NCI-H460 (cell line): ENCODE data around the gene MTMR12. TPM values are rescaled to one million over a fixed set of nuclear protein-coding genes. Genes with fewer than 3 reads are reported as not detected.
"Not testable (repeated sequence)": the region's sequence is repeated elsewhere in the genome, so short reads cannot be mapped to it uniquely, and the experiment has no call there.

ENCODE experiments used
- DNase-seq: peaks from one replicate; pipeline ENCODE4 v3.0.0-alpha.2; 2016; ENCODE audit warnings: low read depth; ENCODE audit errors: extremely low read depth
- total RNA-seq: library from RNA; depleted of rRNA; stranded (reverse); fragments of >200 nt; shearing (Covaris generic); gene quantifications from 2 replicates; pipeline ENCODE4 v1.2.3, GENCODE V29; 2014

Gene MTMR12
- total RNA-seq, 1 experiment from 2014 or later, result 20.3 TPM

DNA sequence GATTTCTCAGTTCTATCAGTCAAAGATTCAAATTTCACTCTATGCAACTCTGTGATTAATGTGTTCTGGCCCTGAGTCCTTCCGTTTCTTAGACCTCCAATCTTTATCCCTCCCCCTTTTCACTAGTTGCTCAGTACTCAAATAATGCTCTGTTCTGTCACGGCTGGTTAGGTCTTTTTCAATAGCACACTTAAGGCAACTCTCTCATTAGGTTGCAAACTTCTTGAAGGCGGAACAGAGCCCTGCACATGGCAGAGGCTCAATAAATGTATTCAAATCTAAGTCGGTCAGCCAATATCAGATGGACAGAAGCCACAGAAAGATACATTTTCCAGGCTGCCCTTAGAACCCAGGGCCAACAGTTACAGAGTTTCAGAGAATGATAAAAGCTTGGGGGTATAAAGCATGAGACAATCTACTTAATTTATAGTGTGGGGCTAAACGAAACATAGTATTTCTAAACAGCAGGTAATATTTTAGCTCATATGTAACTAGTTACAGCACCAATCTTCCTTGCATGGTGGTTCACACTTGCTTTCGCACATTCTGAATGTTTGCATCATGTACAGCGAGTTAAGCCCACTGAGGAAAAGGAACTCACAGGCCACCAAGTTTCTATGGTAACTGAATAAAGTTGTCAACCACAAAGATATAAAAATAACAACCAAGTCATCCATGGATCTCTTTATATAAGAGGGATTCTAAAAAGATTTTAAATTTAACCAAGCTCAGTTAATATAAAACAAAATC lies 71.5 kb downstream of the MTMR12 start:
- DNase-seq, result no peak

DNA sequence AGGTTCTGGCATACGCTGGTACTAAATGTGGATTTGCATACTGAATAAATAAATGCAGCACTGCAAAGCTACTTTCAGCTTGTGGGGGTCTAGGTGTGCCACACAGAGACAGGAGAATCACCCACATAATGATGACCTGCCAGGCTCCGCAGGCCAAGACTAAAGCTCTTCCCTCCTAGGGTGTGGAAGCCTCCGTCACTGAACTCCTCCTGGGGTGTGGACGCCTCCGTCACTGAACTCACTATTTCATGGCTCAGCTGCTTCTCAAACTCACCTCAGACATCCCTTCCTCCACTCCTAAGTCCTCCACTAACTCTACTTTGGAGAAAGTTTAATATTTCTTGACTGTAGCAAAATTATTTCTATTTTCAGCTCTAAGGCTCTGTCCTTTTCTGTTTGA lies 73.4 kb downstream of the MTMR12 start:
- no peak for DNase-seq

DNA sequence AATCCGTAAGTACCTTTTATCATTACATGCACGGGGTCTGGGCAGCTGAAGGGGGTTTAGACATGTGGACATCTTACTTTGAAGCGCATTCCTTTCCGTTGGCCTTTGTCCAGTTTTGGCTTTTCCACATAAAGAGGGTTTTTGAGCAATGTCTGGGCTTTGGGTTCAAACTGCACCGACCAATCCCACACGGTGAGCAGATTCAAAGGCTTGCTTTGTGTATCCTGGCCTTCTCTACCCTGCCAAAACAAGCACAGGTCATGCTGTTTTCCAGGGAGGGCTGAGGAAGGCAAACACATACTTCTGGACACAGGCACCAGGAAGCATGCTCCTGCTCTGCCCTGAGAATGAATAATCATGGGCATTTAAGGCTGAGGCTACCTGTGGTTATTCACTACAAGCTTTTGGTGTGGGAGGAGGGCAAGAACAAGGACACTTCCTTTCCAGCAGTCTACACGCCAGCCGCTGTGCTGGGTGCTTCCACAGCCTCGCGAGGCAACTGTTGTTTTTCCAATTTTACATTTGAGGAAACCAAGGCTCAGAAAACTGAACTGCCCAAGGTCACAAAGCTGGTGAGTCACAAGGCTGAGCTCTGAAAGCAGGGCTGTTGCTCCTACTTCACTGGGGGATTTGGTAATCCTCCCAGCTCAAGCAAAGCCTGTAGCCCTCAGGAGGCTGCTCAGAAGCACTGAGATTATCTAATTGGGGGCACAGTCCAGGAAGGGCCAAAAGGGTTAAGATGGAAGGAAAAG lies 78.9 kb downstream of the MTMR12 start:
- DNase-seq, result no peak

DNA sequence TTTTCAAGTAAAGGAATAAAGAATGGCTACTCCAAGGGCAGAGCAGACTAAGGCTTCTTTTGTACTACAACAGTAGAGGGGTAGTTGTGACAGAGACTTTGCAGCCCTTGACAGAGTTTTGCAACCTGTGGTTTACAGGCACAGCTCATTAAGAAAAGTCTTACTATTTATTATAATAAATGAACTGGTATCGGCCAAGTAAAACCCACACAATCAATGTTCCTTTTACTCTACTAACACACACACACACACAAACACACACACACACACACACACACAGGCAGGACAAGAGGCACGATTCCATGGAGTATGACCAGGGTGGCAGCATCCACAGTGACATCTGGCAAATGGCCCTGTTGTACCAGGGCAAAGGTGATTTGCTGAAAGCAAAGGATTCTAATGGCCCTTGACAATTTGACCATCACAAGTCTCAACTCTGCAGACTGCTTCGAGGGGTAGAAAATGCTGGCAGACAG lies 79.5 kb downstream of the MTMR12 start:
- no peak for DNase-seq

DNA sequence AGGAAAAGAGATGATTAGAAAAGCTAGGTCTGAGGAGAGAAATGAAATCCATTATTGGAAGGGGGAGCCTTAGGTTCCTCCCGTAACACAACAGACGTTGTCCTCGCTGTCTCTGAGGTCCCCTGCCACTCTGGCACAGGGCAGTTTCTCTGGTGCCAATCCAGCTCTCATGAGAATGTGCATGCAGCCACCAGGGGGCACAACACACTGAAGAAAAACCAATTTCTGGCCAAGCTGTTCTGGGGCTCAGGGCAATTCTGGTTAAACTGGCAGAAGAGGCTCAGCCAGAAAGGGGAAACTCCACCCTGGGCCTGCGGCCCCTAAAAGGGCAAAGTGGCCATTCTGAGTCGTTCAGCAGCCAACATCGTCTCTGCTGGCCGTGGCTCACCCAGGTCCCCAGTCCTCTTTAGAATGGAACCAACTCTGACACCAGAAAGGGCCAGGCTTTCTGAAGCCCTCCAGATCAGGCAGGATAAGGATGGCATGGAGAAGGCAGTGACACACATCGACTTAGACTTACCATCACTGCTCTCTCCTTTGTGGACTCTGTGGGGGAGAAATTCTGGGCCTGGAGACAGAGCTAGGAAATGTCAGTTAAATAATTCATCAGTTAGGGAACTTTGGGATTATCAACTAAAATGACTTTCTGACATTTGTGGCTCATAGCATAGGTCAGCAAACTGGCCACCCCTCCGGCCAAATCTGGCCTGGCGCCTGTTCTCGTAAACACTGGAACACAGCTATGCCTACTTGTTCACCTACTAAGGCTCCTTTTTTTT lies 80.1 kb downstream of the MTMR12 start:
- DNase-seq, result peak; percentile 67

DNA sequence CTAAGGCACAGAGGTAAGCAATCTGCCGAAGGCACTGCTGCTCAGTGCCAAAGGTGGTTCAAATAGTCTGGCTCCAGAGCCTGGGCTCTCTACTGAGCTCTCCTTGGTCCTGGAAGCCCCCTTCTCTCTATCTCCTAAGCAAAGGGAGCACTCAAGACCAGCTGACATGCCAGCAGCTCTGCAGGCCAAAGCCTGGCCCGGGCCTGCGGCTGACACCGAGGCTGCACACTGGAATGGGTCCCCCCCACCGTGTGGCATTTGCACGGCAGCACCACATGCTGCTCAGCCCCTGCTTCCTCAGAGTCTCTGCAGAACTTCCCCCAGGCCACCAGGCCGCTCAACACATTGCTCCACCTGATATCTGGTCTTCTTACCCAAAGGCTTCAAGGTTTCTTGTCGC lies 80.8 kb downstream of the MTMR12 start:
- no peak for DNase-seq

DNA sequence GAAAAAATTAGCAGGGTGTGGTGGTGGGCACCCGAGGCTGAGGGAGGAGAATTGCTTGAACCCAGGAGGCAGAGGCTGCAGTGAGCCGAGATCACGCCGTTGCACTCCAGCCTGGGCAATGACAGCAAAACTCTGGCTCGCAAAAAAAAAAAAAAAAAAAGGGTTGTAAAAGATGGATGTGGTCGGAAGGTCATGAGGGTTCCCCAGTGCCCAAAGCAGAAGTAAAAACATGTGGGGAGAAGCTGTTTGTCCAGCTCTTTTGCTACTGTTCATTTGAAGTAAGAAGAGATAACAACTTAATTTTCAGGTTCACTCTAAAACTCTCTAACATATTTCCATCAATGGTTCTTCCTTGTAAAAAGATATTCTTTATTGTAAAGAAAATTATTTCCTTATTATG lies 81.5 kb downstream of the MTMR12 start:
- no peak for DNase-seq

DNA sequence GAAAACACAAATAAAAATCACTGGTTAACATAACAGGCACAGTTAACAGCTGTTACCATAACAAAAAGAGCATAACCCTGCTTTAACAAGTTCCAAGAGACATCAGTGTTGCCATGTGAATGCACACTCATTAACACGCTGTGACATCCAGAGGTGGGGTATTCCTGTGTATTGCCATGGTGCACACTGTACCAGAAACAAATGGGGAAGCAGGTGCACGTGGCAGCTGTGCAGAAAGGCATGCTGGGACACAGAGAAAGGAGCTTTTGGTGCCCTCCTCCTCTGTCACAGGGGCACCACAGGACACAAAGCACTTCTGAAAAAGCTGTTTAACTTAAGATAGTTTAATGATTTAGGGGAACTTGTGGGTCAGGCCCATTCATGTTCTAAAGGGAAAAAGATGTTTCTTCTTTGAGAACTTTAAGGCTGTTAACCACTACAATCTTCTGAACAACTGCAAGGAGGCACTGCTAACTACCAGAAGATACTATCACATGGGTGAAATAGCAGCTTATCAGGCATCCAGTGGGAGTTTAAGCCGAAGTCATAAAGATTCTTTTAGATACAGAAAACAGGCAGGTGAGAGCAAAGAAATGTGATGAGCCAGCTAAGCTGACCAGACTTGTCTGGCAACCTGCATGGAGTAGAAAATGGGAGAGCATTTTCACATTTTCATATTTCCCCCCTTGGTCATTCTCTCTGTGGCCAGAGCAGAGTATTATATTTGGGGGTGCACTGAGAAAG lies 82.2 kb downstream of the MTMR12 start:
- DNase-seq, result no peak

DNA sequence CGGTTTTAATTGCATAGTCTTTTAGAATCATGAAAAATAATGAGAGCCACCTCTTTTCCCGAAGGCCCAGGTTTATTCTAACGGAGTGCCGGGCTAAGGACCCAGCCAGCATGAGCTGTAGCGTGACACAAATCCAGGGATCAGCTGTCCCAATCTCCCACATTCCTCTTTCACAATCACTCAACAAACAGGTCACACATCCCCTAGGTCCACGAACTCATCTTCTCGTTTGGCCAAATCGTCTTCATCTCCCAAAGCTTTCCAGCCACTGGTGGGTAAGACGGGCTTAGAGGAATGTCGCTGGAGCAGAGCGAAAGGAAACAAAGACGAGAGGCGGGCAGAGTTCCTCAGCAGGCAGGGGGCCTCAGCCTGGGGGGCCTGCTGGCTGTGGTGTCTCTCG lies 83.2 kb downstream of the MTMR12 start:
- no peak for DNase-seq

DNA sequence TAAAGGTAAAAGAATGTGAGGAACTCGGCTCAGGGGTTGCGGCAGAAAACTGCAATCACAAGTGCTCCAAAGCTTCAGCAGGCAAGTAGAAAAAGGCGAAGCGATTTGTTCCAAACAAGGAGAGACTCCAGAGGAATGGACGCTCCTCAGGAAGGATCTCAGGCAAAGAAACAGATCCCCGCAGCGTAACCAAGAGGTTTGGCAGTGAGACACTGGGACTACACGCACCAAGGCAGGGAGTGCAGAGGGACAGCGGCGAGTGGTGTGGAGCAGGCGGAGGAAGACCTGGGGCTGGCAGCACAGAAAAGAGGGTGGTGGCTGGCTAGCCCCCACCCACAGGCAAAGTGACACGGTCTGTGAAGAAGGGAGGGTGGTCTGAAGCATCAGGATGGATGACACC lies 83.9 kb downstream of the MTMR12 start:
- DNase-seq, result no peak

DNA sequence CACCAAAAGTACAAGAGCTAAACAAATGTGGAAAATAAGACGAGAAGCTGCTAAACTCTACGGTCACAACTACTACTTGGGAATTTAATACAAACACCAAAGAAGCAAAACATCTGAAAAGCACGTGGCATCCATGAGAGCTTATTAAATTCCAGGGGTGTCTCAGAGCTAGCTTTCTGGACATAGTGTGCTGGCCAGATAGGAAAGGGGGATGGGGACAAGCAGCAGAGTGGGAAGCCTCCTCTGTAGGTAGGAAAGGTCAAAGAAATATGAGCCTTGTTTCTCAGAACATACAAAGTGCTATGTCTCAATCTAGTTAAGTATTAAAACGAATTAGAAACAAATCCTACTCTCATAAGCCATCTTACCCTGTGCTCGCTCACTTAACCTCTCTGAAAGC lies 87.3 kb downstream of the MTMR12 start:
- no peak for DNase-seq

DNA sequence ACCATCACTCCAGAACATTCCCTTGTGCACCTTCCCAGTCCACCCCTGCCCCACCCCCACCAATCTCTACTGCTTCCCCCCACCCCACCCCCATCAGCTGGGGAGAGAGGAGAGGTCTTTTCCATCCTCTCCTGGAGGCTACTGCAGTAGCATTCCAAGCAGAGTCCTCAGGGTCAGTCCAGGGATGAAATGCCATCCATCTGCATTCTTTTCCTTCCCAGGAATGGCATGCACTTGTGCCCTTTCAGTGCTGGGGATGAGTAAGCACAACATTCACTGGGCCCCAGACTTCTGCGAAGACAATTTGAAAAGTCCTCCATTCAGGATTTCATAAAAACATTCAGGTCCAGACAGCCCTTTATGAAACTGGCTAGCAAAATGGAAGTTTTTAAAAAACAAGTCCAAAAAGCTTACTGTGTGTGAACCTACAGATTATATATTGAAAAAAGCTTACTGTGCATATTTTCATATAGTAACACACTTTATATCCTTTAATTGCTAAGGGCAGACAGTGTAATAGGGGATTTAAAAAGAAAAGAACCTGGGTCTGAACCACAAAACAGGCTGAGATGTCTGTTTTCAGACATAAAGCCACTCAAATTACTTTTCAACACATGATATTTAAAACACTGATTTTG lies 88.6 kb downstream of the MTMR12 start:
- peak; percentile 9 for DNase-seq

DNA sequence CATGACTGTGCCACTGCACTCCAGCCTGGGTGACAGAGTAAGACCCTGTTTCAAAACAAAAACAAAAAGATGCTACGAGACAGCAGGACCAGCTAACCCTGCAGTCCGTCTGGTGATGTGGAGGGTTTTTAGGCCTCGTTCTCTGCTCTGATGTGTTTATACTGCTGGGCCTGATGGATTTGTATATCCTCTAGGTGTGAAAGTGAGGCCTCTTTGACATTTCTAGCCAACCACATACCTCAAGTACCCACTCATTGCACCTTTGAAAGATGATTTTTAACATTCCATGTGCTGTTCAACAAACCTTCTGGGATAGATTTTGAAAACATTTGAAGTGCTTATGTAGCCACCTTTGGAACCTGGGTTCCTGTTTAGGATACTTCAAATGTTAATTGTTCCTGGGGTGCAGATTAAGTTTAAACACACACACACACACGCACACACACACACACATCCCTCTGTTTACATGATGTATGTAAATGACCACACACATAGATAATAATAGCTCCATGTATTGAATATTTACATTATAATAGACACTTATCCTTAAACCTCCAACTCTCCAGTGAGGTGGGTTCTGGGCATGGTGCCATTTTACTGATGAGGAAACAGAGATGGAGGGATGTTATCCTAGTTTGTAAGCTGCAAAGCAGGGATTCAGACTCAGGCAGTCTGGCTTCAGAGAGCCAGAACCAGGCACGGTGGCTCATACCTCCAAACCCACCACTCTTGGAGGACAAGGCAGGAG lies 89.8 kb downstream of the MTMR12 start:
- no peak for DNase-seq

DNA sequence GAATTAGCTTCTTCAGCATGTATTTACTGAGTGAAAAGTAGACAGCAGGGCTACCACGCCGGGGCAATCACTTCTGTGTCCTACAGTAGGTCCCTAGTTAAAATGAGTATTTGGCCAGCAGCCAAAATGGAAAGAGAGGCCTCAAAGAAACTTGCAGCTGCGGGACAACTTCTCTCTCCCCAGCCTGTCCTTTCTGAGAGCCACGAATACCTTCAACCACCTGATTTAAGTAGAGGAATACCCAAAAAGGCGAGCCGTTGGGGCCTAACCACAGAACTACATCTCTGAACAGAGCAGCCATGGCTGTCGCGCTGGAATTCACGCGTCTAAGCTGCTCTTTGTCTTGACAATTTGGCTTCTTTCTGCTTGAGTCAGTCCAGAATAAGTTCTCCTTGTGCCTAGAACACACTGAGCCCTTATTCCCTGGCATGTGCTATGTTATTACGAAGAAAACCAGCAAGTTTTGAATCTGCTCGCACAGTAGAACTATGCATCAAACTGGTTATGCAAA lies 94.8 kb downstream of the MTMR12 start:
- DNase-seq, result no peak

DNA sequence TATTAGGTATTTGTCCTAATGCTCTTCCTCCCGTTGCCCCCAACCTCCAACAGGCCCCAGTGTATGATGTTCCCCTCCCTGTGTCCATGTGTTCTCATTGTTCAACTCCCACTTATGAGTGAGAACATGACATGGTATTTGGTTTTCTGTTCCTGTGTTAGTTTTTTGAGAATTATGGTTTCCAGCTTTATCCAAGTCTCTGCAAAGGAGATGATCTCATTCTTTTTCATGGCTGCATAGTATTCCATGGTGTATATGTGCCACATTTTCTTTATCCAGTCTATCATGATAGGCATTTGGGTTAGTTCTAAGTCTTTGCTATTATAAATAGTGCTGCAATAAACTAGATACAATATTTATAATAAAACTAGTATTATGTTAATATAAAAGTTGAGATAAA lies 98.4 kb downstream of the MTMR12 start:
- not testable (repeated sequence) for DNase-seq

DNA sequence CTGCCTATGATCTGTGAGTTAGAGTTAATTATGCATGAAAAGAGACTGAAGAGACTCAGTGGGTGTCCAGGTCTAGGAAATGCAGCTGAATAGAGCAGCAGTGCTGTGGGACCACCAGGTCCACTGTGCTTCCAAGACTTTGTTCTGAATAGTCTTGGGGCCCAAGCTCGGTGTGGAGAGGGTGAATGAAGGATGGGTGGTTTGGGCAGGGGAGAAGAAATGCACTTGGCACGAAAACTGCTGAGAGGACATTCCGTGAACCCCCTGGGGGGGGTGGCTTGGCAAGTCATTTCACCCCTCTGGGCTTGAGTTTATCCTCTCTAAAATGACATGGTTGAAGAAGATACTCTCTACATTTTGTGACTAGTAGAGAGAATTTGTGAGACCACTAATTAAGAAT lies 102.6 kb downstream of the MTMR12 start:
- no peak for DNase-seq

DNA sequence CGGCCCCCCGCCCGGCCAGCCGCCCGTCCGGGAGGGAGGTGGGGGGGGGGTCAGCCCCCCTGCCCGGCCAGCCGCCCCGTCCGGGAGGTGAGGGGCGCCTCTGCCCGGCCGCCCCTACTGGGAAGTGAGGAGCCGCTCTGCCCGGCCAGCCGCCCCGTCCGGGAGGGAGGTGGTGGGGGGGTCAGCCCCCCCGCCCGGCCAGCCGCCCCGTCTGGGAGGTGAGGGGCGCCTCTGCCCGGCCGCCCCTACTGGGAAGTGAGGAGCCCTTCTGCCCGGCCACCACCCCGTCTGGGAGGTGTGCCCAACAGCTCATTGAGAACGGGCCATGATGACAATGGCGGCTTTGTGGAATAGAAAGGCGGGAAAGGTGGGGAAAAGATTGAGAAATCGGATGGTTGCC lies 103.9 kb downstream of the MTMR12 start:
- DNase-seq, result not testable (repeated sequence)

DNA sequence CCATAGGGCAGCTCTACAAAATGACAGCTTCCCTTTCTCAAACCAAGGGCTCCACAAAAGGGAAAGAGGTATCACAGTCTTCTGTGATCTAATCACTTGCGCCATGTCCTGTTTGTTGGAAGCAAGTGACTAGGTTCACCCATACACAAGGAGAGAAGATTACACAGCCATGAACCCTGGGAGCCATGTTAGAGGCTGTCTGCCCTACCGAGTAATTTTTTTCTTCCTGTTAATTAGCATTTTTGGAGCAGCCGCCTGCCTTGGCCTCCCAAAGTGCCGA lies 105.4 kb downstream of the MTMR12 start:
- no peak for DNase-seq

DNA sequence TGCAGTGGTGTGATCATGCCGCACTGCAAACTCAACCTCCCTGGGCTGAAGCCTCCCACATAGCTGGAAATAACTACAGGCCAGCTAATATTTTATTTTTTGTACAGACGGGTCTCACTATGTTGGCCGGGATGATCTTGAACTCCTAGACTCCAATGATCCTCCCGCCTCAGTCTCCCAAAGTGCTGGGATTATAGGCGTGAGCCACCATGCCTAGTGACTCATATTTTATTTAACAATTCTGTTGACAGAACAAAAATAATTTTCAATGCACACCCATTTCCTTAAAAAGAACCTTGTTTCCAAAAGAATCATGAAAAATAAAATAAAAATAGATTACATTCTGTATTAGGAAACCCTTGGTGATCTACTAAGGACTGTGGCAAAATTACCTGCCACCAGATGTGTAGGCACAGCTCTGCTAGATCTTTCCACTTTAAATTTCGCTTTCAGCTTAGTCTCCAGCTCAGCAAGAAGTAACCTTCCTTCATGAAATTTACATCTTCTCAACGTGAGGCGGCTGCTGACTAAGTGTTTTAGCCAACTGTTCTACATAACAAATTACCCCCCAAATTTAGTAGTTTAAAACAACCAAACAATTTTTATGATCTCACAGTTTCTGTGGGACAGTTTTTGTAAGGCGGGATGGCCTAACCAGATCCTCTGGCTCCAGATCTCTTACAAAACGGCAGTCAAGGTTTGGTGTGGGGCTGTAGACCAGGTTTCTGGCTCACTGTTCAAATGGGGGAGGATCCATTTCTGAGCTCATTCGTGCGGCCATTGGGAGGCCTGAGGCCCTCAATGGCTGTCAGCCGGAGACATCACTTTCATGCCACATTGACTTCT lies 106.0 kb downstream of the MTMR12 start:
- DNase-seq, result no peak
